Parathyroid adenoma (tissue), 2 donors: Measurements from ENCODE around the gene TMEM164.

Source experiments
- H2AFZ ChIP-seq: fragments of 300-600 bp; sonication (generic); one replicate; pipeline ENCODE4 v1.7.0; 2017; ENCODE audit warnings: antibody characterized with exemption, mild to moderate bottlenecking
- H3K27ac ChIP-seq: fragments of 300-600 bp; sonication (generic); one replicate; pipeline ENCODE4 v1.7.0; 2017
- H3K27me3 ChIP-seq: fragments of 300-600 bp; sonication (generic); one replicate; pipeline ENCODE4 v1.7.0; 2017; ENCODE audit warnings: low read length; ENCODE audit not compliant: control insufficient read depth, insufficient read depth
- H3K36me3 ChIP-seq: fragments of 300-600 bp; sonication (generic); one replicate; pipeline ENCODE4 v1.7.0; 2017; ENCODE audit warnings: low read length; ENCODE audit not compliant: control insufficient read depth, insufficient read depth
- H3K4me1 ChIP-seq: fragments of 300-600 bp; sonication (generic); one replicate; pipeline ENCODE4 v1.7.0; 2017; ENCODE audit warnings: control low read depth
- H3K4me2 ChIP-seq: fragments of 300-600 bp; sonication (generic); one replicate; pipeline ENCODE4 v1.7.0; 2017; ENCODE audit warnings: low read length
- H3K4me3 ChIP-seq: fragments of 300-600 bp; sonication (generic); one replicate; pipeline ENCODE4 v1.7.0; 2017; ENCODE audit warnings: low read depth, low read length
- H3K79me2 ChIP-seq: fragments of 300-600 bp; sonication (generic); one replicate; pipeline ENCODE4 v1.7.0; 2017; ENCODE audit warnings: control low read depth
- H3K9ac ChIP-seq: fragments of 300-600 bp; sonication (generic); one replicate; pipeline ENCODE4 v1.7.0; 2017; ENCODE audit warnings: mild to moderate bottlenecking
- H3K9me3 ChIP-seq: fragments of 300-600 bp; sonication (generic); one replicate; pipeline ENCODE4 v1.7.0; 2017; ENCODE audit warnings: low read length; ENCODE audit not compliant: control insufficient read depth
- CTCF ChIP-seq: fragments of 300-600 bp; sonication (generic); IDR thresholded peaks from one replicate; pipeline ENCODE4 v1.7.0; 2017; ENCODE audit warnings: antibody characterized with exemption, mild to moderate bottlenecking
- donor health status: primary hyperparathyroidism.

The TMEM164 gene

GRCh38 chrX:110022599-110023448 lies 19.9 kb downstream of the TMEM164 start:
- Histone ChIP-seq H3K4me3 (no peak overlapping the region), H3K4me2 (no peak overlapping the region), H3K27ac (no peak overlapping the region)

GRCh38 chrX:110025395-110025794 lies 22.5 kb downstream of the TMEM164 start:
- no peak overlapping the region for H3K27ac ChIP-seq
- no peaks in the 10 kb centered on the region for H3K9me3 ChIP-seq
- no peak overlapping the region for H3K4me2 ChIP-seq
- no peak overlapping the region for H3K9ac ChIP-seq
- no peaks in the 10 kb centered on the region for H3K4me1 ChIP-seq
- no peak for TF ChIP-seq CTCF
- no peaks in the 10 kb centered on the region for H3K79me2 ChIP-seq
- H3K36me3 ChIP-seq: no peaks in the 10 kb centered on the region
- no peaks in the 10 kb centered on the region for H3K27me3 ChIP-seq
- H3K4me3 ChIP-seq: no peak overlapping the region
- H2AFZ ChIP-seq: no peak overlapping the region

More at GRCh38 chrX:110022599-110023448, 19.9 kb downstream of the TMEM164 start:
- no peaks in the 10 kb centered on the region for H3K4me1 ChIP-seq
- H3K36me3 ChIP-seq: no peaks in the 10 kb centered on the region
- no peaks in the 10 kb centered on the region for H3K9me3 ChIP-seq
- H3K79me2 ChIP-seq: no peaks in the 10 kb centered on the region
- no peak overlapping the region for H2AFZ ChIP-seq
- no peak overlapping the region for H3K9ac ChIP-seq
- no peaks in the 10 kb centered on the region for H3K27me3 ChIP-seq
- TF ChIP-seq CTCF: no peak

- no peaks in the 10 kb centered on the region for H3K4me1 ChIP-seq
- no peaks in the 10 kb centered on the region for H3K36me3 ChIP-seq
- H3K4me2 ChIP-seq: no peak overlapping the region
- no peak overlapping the region for H3K27ac ChIP-seq
- TF ChIP-seq CTCF: no peak
- no peak overlapping the region for H2AFZ ChIP-seq
- H3K4me3 ChIP-seq: no peak overlapping the region
- H3K27me3 ChIP-seq: no peaks in the 10 kb centered on the region
- no peaks in the 10 kb centered on the region for H3K9me3 ChIP-seq
- H3K9ac ChIP-seq: no peak overlapping the region
- H3K79me2 ChIP-seq: no peaks in the 10 kb centered on the region
These were observed 23.4 kb downstream of the TMEM164 start for GRCh38 chrX:110026099-110026844.

GRCh38 chrX:110032534-110033147 lies 29.7 kb downstream of the TMEM164 start:
- Histone ChIP-seq H3K27ac (no peak overlapping the region), H3K9ac (no peak overlapping the region), H2AFZ (no peak overlapping the region), H3K79me2 (no peaks in the 10 kb centered on the region), H3K9me3 (no peaks in the 10 kb centered on the region), H3K27me3 (no peaks in the 10 kb centered on the region), H3K36me3 (no peaks in the 10 kb centered on the region), H3K4me1 (peaks cover 5% of the 10 kb centered on the region), H3K4me3 (no peak overlapping the region), H3K4me2 (no peak overlapping the region)
- no peak for TF ChIP-seq CTCF
